ENCODE data around the gene PMM1.
"Not testable (repeated sequence)": the region's sequence is repeated elsewhere in the genome, so short reads cannot be mapped to it uniquely, and the experiment has no call there.

PMM1 gene

GRCh38 chr22:41636467-41636866 lies 46.8 kb upstream of the PMM1 start:
- peaks cover 20% of the 10 kb centered on the region for H3K79me2 ChIP-seq (ENCODE audit: insufficient read depth, low read length)
- no peak overlapping the region for H3K4me2 ChIP-seq (ENCODE audit: low read depth, low read length, poor library complexity, severe bottlenecking)
- no peaks in the 10 kb centered on the region for H3K27me3 ChIP-seq (ENCODE audit: low read length)
- no peaks in the 10 kb centered on the region for H3K9me3 ChIP-seq (ENCODE audit: insufficient read depth, low read length)
- no peak overlapping the region for H3K9ac ChIP-seq (ENCODE audit: low read length)
- peaks cover 5% of the 10 kb centered on the region; the same call in 1 of the 2 replicates for H4K20me1 ChIP-seq (ENCODE audit: low read depth, low read length)
- H3K27ac ChIP-seq (ENCODE audit: low read depth, low read length), result no peak overlapping the region
- H3F3A ChIP-seq (ENCODE audit: insufficient read depth), result no peaks in the 10 kb centered on the region
- H2AFZ ChIP-seq (ENCODE audit: low read depth, low read length, severe bottlenecking), result no peak overlapping the region
- H3K9me2 ChIP-seq (replicated peaks; ENCODE audit: insufficient read depth, low read length), result no peaks in the 10 kb centered on the region
- TF ChIP-seq EZH2phosphoT487 (conservative IDR thresholded peaks at IDR 0.05; ENCODE audit: low read length) (no peak), CTCF (IDR thresholded peaks at IDR 0.05; ENCODE audit: insufficient read depth, low read length, poor library complexity, severe bottlenecking) (no peak)
- no peak overlapping the region for H3K4me3 ChIP-seq (ENCODE audit: insufficient read depth, low read length, poor library complexity, severe bottlenecking)
- peaks cover 42% of the 10 kb centered on the region for H3K36me3 ChIP-seq (ENCODE audit: low read length)

- H3K4me3 ChIP-seq (ENCODE audit: insufficient read depth, low read length, poor library complexity, severe bottlenecking); H3K27me3 ChIP-seq (ENCODE audit: low read length); H3K9me3 ChIP-seq (ENCODE audit: insufficient read depth, low read length); H3K4me2 ChIP-seq (ENCODE audit: low read depth, low read length, poor library complexity, severe bottlenecking); H3F3A ChIP-seq (ENCODE audit: insufficient read depth); H3K27ac ChIP-seq (ENCODE audit: low read depth, low read length); H3K9ac ChIP-seq (ENCODE audit: low read length); H4K20me1 ChIP-seq (ENCODE audit: low read depth, low read length); H3K9me2 ChIP-seq (replicated peaks; ENCODE audit: insufficient read depth, low read length); H2AFZ ChIP-seq (ENCODE audit: low read depth, low read length, severe bottlenecking): not testable (repeated sequence)
- Histone ChIP-seq H3K36me3 (ENCODE audit: low read length) (peaks cover 37% of the 10 kb centered on the region), H3K79me2 (ENCODE audit: insufficient read depth, low read length) (peaks cover 13% of the 10 kb centered on the region)
These were observed 45.0 kb upstream of the PMM1 start for GRCh38 chr22:41634610-41635009.

- H4K20me1 ChIP-seq (ENCODE audit: low read depth, low read length), result not testable (repeated sequence)
These were observed 42.0 kb upstream of the PMM1 start for GRCh38 chr22:41631615-41632014.

GRCh38 chr22:41631115-41631514 lies 41.5 kb upstream of the PMM1 start:
- peaks cover 38% of the 10 kb centered on the region for H3K79me2 ChIP-seq (ENCODE audit: insufficient read depth, low read length)
- H3K27me3 ChIP-seq (ENCODE audit: low read length); H3K27ac ChIP-seq (ENCODE audit: low read depth, low read length); H2AFZ ChIP-seq (ENCODE audit: low read depth, low read length, severe bottlenecking); H4K20me1 ChIP-seq (ENCODE audit: low read depth, low read length); H3F3A ChIP-seq (ENCODE audit: insufficient read depth); H3K9me2 ChIP-seq (replicated peaks; ENCODE audit: insufficient read depth, low read length); H3K4me3 ChIP-seq (ENCODE audit: insufficient read depth, low read length, poor library complexity, severe bottlenecking); H3K9ac ChIP-seq (ENCODE audit: low read length); H3K9me3 ChIP-seq (ENCODE audit: insufficient read depth, low read length); H3K4me2 ChIP-seq (ENCODE audit: low read depth, low read length, poor library complexity, severe bottlenecking): not testable (repeated sequence)
- H3K36me3 ChIP-seq (ENCODE audit: low read length), result peaks cover 31% of the 10 kb centered on the region

More at GRCh38 chr22:41631615-41632014, 42.0 kb upstream of the PMM1 start:
- not testable (repeated sequence) for H3F3A ChIP-seq (ENCODE audit: insufficient read depth); H3K27me3 ChIP-seq (ENCODE audit: low read length); H3K4me2 ChIP-seq (ENCODE audit: low read depth, low read length, poor library complexity, severe bottlenecking); H3K9me2 ChIP-seq (replicated peaks; ENCODE audit: insufficient read depth, low read length); H3K9ac ChIP-seq (ENCODE audit: low read length); H3K4me3 ChIP-seq (ENCODE audit: insufficient read depth, low read length, poor library complexity, severe bottlenecking); H2AFZ ChIP-seq (ENCODE audit: low read depth, low read length, severe bottlenecking); H3K27ac ChIP-seq (ENCODE audit: low read depth, low read length); H3K9me3 ChIP-seq (ENCODE audit: insufficient read depth, low read length)
- Histone ChIP-seq H3K79me2 (ENCODE audit: insufficient read depth, low read length) (peaks cover 35% of the 10 kb centered on the region), H3K36me3 (ENCODE audit: low read length) (peaks cover 36% of the 10 kb centered on the region)

- H3K79me2 ChIP-seq (ENCODE audit: insufficient read depth, low read length), result peaks cover 68% of the 10 kb centered on the region
- peaks cover 21% of the 10 kb centered on the region; the same call in 1 of the 2 replicates for H3K36me3 ChIP-seq (ENCODE audit: low read length)
- H3K27ac ChIP-seq (ENCODE audit: low read depth, low read length), result no peak overlapping the region
- no peaks in the 10 kb centered on the region; the same call in 1 of the 2 replicates for H4K20me1 ChIP-seq (ENCODE audit: low read depth, low read length)
- no peak overlapping the region for H3K4me2 ChIP-seq (ENCODE audit: low read depth, low read length, poor library complexity, severe bottlenecking)
- H3K4me3 ChIP-seq (ENCODE audit: insufficient read depth, low read length, poor library complexity, severe bottlenecking), result no peak overlapping the region
- TF ChIP-seq CTCF (IDR thresholded peaks at IDR 0.05; ENCODE audit: insufficient read depth, low read length, poor library complexity, severe bottlenecking) (no peak), EZH2phosphoT487 (conservative IDR thresholded peaks at IDR 0.05; ENCODE audit: low read length) (no peak)
- H3K9ac ChIP-seq (ENCODE audit: low read length), result no peak overlapping the region
- H3K9me2 ChIP-seq (replicated peaks; ENCODE audit: insufficient read depth, low read length), result no peaks in the 10 kb centered on the region
- H2AFZ ChIP-seq (ENCODE audit: low read depth, low read length, severe bottlenecking), result no peak overlapping the region
- no peaks in the 10 kb centered on the region for H3K9me3 ChIP-seq (ENCODE audit: insufficient read depth, low read length)
- no peaks in the 10 kb centered on the region for H3F3A ChIP-seq (ENCODE audit: insufficient read depth)
- no peaks in the 10 kb centered on the region for H3K27me3 ChIP-seq (ENCODE audit: low read length)
These were observed 35.9 kb upstream of the PMM1 start for GRCh38 chr22:41625577-41625976.

Data from SU-DHL-6 (cell line).